Fibroblast of gingiva (primary cell): ENCODE data around the gene PTMA.
"Not testable (repeated sequence)": the region's sequence is repeated elsewhere in the genome, so short reads cannot be mapped to it uniquely, and the experiment has no call there.

Experiments used
- DNase-seq: peaks from one replicate; pipeline ENCODE4 v3.0.0-alpha.2; 2011; ENCODE audit warnings: low read depth

PTMA gene

DNA sequence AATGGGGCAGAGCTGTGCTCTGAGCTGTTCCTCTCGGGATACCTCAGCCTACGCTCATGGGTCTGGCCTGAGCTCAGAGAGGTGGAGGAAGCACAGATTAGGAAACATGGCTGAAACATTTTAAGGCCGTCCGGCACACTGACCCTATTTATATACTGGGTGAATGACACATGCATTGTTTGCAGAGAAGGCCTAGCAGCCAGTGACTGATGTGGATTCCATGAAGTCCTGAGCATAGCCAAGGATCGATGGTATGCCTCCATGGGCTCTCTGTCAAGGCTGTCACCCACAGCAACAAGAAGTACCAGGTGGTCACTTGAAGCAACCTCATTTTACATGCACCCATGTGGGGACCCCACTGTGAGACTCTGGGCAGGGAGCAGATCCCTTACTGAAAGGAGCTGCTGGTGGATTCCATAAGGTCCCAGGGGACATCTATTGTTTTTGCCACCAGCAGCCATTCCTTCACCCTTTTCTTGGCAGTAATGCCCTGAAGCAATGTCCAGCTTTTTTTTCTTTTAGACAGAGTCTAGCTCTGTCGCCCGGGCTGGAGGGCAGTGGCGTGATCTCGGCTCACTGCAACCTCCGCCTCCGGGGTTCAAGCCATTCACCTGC is 8.4 kb downstream of the PTMA start:
- peak; percentile 52 for DNase-seq

DNA sequence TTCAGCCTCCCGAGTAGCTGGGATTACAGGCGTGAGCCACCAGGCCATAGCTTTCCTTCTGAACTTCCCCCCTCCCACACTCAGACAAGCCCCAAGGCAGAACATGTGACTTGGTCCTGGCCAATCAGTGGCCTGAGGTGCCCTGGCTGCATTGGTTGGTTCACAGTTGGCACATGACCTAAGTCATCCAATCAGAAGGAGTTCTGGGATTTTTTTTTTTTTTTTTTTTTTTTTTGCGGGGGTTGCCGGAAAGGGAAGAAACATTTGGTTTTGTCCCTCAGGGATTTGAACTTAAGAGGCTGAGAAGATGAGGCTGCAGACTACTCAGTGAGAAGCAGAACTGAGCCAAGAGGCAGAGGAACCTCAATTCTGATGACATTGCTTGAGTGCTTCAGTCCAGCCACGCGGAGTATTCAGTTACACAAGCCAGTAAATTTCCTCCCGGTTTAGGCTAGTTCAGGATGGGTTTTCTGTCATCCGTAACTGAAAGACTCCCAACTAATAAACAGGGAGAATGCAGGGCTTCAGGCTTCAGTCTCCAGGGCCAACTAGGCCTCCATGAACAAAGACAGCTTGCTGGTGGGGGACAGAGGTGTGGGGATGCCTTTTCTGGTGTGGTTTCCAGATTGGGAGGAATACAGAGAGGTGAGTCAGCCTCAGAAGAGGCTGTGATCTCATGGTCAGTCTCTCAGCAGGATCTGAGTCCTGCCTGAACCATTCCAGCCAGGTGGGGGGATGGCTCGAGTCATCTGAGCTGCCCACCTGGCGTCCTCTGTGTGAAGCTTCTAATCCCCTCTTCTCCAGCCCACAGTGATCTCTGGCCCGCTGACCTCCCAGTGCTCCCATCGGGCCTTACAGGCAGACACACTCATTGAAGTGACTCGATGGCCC is 9.2 kb downstream of the PTMA start:
- DNase-seq, result peak; percentile 86

DNA sequence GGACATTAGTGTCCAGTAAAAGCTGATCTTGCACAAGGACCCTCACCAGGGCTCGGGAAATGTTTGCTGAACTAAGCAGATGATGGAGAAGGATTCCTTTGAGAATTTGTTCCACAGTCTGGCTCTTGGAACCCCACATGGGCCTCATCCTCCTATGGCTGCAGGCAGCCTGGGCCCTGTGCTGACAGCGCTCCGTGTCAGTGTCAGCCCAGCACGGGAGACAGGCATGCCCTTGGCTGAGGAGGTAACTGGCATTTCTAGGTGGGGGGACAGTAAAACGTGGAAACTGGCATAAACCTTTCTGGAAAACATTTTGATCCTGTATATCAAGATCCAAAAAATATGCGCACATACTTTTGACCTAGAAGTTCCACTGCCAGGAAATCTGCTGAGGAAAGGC is 10.5 kb downstream of the PTMA start:
- DNase-seq, result no peak

DNA sequence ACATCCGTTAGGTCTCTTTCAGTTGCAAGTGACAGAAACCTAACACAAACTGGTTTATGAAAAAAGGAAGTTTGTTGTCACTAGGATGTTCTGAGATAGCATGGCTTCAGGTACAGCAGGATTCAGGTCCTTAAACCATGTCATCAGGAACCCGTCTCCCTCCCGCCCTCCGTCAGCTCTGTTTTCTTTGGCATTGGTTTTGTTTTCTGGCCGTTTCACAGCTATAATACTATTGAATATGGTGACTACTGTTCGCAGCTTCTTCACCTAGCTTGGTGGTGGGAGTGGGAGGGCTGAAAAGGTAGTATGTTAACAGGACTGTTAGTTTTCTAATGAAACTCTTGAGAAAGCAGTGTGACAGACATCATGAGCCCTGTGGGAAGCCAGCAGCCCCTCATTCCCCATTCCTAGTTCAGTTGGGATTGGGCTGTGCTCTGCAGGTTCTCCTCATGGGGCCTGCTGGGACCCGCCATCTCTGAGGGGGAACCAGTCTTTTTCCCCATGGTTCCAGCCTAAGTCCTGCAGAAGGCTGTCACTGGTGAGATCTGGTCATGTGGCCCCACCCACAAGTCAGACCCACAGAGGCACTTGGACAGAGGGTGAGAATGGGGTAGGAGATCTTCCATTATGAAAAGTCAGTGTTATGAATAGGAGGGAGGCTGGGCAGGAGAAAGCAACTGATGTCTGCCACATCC is 12.1 kb downstream of the PTMA start:
- DNase-seq, result no peak

DNA sequence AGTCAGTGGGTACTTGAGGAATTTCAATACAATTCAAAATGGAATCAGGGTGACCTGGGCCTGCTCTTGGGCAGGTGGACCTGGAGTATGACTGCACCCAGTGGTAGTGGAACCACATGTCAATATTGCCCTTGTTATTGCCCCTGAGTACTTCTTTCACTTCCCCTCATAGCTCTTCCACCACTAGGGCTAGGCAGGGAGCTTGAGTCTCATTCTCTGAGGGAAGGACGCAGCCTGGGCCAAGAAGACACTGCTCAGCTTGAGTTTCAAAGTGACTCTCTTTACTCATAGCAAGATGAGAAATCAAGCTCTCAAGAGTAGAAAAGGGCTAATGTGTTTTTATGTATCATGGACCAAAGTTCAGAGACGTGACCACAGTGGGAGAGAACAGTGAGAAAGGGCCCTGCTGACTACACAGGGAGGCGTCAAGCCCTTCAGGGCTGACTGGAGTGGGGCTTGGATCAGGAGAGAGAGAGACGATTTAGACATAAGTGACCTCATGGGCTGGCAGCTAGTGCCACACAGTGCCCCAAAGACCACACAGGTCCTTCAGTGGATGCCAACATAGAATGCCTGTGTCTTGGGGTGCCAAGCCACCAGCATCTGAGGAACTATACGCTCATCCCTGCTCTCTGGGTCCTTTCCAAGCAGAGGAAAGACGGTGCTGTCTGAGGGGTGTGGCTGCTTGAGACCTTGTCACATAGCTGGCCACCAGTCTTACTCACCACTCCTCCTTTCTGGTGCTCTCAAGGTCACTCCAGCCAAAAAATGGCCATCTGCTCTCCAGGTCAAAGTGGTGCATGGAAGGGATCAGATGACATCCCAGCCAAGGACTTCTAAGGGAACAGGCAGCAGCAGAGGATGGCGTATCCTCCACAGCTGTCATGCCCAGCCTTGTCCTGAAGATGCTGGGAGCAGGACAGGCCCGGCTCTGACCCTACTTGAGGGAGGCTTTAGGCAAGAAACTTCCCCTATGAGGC is 13.0 kb downstream of the PTMA start:
- DNase-seq, result no peak

DNA sequence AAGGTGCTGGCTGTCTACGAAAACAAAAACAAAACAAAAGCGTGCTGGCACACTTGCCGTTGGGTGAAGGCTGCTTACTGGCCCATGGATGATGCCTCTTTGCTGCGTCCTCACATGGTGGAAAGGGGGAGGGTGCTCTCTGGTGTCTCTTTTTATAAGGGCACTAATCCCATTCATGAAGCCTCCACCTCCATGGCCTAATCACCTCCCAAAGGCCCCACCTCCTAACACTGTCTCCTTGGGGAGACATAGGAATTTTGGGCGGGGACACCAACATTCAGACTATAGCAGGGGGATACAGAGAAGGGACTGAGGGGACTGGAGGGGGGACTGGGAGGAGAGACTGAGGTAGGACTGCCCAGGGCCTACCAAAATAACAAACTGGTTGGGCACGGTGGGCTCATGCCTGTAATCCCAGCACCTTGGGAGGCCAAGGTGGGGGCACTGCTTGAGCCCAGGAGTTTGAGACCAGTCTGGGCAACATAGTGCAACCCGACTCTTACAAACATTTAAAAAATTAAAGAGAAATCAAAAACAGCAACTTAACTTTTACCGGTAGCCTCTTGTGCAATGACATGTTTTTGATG is 14.5 kb downstream of the PTMA start:
- no peak for DNase-seq

DNA sequence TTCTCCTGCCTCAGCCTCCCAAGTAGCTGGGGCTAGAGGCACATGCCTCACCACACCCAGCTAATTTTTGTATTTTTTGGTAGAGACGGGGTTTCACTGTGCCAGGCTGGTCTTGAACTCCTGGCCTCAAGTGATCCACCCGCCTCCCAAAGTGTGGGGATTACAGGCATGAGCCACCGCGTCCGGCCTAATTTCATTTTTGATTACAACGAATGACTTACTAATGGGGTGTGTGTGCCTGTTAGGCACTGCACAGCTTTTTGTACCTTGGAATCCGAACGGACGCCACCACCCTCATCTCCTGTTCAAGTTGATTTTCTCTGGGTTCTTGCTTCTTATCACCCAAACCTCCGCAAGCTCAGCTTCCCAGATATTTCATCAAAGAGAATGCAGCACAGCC is 17.2 kb downstream of the PTMA start:
- no peak for DNase-seq

DNA sequence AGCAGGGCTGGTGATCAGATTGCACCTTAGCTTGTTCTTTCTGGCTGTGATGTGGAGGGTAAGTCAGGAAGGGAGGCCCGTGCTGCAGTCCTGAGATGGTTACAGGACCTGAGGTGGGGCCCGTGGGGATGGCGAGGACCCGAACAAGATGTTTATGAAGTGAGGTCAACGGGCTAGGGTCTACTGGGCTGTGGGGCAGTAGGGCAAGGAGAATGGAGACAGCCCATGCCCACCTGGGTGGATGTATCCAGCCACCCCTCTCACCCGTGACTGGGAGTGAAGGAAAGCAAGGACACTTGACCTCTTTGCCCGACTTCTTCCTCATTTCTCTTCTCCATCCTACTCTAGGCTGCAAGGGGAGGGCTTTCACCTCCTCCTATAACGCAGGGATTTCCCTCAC is 18.0 kb downstream of the PTMA start:
- no peak for DNase-seq

DNA sequence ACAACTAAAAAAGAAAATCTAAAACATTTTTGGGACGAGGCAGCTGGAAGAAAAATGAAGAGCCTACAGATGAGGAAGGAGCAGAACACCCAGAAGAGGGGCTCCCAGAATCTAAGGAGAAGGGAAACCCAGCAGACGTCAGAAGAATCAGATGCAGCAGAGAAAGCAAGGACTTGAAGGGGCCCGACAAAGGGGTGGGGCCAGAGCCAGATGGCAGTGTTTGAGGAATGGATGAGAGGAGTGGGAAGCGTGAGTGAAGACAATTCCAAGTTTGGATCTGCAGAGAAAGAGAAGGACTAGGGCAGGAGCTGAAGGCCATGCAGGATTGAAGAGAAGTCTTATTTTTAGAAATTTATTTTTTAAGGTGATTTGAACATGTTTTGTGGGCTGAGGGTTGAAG is 19.3 kb downstream of the PTMA start:
- no peak for DNase-seq

DNA sequence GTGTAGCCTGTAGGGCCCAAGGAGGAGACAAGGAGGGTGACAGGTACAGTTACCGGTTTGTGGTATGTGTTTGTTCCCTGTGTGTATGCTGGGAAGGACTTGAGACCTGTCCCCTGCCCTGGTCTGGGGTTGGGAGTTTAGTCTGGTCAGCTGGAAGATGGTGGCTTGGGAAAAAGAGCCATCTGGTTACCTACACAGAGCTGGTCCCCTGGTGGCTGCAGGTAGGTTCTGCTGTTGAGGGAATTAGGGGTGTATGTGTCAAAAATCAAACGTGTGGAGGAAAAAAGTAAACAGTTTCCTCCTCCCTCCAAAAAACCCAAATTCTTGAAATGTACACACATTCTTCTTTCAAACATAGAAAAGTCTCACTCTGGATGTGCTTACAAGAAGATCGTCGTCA is 24.3 kb downstream of the PTMA start:
- DNase-seq, result no peak

DNA sequence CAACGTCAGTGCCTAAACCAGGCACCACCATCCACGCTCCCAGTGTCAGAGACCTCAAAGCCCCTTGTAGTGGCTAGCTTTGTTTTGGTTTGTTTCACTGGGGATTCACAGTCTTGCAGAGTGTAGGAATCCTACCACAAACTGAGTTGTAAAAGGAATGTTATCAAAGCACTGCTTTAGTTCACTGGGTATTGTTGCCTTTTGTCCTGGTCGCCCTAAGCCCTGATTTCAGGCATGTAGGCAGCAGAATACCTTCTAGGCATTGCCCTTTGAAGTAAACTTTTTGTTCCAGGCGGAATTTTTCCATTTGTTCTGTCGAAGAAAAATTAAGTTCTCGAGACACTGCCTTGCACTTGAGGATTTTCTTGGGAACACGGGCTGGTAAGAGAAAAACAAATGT is 29.4 kb downstream of the PTMA start:
- no peak for DNase-seq

DNA sequence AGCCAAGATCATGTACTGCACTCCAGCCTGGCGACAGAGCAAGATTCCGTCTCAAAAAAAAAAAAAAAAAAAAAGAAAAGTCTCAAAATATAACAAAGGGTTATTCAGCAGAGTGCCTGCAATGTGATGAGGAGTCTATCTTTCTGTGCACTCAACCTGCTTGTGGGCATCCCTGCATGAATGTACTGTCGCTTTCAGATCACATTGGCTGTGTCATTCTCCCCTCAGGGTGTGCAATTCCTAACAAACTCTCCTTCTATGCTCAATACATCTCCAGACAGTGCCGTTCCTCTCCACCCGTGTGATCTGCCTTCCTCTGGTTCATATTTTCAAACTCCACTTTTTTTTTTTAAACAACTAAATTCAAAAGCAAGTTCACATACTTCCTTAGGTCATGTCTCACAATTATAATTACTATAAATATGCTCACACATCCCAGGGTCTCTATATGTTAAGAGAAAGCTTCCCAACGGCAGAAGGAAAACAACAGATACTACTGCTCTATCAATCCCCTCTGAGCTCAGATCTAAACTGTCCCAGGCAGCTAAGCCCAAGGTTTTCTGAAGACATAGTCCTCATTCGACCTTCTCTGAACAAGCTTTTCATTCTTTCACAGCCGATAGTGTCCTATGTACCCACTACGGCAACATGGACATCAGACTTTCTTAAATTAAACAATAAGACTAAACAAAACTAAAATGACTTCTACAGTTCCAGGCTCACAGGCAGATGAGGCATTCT is 35.2 kb downstream of the PTMA start:
- no peak for DNase-seq

DNA sequence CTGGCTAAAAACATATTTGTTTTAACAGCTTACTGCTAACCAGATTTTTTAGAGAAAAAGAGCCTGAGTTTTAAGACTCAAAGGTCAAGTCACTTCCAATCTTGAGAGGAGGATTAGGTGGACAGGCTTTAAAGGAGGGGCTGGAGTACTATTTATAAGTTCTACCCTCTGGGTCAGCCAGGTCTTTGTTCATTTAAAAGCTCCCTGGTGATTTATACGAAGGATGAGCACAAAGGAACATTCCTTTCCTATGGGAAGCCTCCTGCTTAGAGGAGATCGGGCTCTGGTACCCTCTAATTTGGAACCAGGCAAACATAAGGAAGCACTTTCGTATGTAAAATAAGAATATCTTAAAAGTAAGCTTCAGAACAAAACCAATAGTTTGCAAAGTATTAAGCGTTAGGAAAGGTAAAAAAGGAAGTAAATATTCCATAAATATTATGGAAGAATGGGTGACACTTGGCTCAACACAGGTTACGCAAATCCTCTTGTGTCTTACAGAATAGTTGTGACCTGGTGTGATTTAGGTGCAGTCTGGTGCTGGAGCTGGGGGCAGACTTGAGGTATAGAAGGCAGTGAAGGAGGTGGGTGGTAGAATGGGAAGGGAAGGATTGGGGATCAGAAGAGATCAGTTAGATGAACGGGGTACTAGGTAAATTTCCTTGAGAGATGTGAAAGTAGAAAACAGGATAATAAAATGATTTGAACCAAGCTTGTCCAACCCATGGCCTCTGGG is 37.1 kb downstream of the PTMA start:
- no peak for DNase-seq

DNA sequence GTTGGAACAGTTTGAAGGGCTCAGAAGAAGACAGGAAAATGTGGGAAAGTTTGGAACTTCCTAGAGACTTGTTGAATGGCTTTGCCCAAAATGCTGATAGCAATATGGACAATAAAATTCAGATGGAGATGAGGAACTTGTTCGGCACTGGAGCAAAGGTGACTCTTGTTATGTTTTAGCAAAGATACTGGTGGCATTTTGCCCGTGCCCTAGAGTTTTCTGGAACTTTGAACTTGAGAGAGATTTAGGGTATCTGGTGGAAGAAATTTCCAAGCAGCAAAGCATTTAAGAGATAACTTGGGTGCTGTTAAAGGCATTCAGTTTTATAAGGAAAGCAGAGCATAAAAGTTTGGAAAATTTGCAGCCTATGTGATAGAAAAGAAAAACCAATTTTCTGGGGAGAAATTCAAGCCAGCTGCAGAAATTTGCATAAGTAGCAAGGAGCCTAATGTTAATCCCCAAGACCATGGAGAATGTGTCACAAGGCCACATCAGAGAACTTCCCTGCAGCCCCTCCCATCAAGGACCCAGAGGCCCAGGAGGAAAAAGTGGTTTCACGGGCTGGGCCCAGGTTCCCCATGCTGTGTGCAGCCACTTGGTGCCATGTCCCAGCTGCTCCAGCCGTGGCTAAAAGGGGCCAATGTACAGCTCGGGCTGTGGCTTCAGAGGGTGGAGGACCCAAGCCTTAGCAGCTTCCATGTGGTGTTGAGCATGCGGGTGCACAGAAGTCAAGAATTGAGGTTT is 40.0 kb downstream of the PTMA start:
- not testable (repeated sequence) for DNase-seq

DNA sequence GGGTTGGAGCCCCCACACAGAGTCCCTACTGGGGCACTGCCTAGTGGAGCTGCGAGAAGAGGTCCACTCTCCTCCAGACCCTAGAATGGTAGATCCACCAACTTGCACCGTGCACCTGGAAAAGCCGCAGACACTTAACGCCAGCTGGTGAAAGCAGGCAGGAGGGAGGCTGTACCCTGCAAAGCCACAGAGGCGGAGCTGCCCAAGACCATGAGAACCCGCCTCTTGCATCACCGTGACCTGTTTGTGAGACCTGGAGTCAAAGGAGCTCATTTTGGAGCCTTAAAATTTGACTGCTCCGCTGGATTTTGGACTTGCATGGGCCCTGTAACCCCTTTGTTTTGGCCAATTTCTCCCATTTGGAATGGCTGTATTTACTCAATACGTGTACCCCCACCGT is 40.7 kb downstream of the PTMA start:
- DNase-seq, result not testable (repeated sequence)

DNA sequence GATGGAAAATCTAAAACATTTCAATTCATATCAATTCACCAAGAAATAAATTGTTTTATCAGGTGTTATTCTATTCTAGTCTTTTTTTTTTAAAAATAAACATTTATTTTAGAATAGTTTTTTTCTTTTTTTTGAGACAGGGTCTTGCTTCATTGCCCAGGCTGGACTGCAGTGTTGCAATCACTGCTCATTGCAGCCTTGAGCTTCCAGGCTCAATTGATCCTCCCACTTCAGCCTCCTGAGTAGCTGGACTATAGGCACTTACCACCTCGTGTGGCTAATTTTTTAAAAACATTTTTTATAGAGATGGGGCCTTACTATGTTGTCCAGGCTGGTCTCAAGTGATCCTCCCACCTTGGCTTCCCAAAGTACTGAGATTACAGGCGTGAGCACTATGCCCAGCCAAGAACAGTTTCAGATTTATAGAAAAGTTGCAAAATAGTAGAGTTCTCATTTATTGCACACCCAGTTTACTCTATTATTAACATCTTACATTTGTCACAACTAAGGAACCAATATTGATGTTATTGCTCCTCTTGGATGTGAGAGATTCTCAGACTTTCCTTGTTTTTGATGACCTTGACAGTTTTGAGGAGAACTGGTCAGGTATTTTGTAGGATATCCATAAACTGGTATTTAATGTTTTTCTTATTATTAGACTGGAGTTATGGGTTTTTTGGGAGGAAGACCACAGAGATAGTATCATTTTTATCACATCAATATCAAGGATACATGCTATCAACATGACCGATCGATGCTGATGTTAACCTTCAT is 42.9 kb downstream of the PTMA start:
- no peak for DNase-seq

DNA sequence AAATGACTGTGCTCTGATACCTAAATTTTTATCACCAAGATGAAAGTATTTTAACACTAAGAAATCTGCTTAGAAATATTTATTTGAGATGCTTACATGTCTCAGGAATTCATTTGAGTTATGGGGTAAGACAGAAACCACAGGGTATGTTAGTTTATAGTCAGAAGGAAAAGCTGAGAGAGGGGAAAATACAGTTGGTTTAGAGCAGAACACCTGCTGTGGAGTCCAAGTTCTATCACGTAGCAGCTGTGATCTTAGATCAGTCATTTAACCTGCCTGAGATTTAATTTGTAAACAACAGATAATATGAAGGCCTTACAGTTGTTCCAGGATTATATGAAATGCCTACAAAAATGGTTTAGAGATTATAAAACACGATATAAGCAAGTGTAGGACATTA is 43.7 kb downstream of the PTMA start:
- no peak for DNase-seq

DNA sequence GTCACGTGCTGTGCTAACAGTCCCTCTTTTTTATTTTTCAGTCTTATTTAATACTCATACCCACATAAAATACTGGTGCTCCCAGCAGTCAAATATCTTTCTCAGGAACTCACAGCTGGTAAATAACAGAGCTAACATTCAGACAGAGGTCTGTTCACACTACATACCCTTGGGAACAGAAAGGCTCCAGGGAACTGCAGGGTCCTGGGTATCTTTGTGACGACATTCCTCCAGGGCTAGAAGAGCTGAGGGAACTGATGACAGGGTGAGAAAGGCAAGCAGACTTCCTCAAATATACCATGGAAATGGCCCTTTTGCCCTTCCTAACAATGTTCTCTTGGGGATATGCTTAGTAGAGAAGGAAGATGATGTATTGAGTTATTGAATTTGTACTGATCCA is 53.4 kb downstream of the PTMA start:
- DNase-seq, result no peak
